Suprapubic skin (tissue), 4 donors: ENCODE results near the gene SETBP1. TPM values are rescaled to one million over a fixed set of nuclear protein-coding genes. Genes with fewer than 3 reads are reported as not detected.

Experiments used
- DNase-seq, 2 donors: peaks; one replicate each; pipeline ENCODE4 v3.0.0-alpha.2; 2019; ENCODE audit warnings: low spot score in 2 of 2
- H3K27ac ChIP-seq: fragments of 200-600 bp; sonication (generic); one replicate; pipeline ENCODE4 v1.5.1; 2019
- H3K27me3 ChIP-seq: fragments of 200-600 bp; sonication (generic); one replicate; pipeline ENCODE4 v1.5.1; 2019
- H3K36me3 ChIP-seq: fragments of 200-600 bp; sonication (generic); one replicate; pipeline ENCODE4 v1.5.1; 2019
- H3K4me1 ChIP-seq: fragments of 200-600 bp; sonication (generic); one replicate; pipeline ENCODE4 v1.5.1; 2019
- H3K4me3 ChIP-seq: fragments of 200-600 bp; sonication (generic); one replicate; pipeline ENCODE4 v1.5.1; 2019; ENCODE audit warnings: mild to moderate bottlenecking
- H3K9me3 ChIP-seq: fragments of 200-600 bp; sonication (generic); one replicate; pipeline ENCODE4 v1.5.1; 2019
- CTCF ChIP-seq, 2 donors: fragments of 200-600 bp in 1 of 2; fragments of 450-650 bp in 1 of 2; sonication (generic) in 1 of 2; IDR thresholded peaks; one replicate each; pipeline ENCODE4 v1.5.1; 2016 to 2019; ENCODE audit warnings: antibody characterized with exemption in 2 of 2, mild to moderate bottlenecking in 1 of 2, moderate library complexity in 1 of 2
- EP300 ChIP-seq: sonication (generic); formaldehyde crosslinking; IDR thresholded peaks from one replicate; pipeline ENCODE4 v1.6.1; 2017; ENCODE audit warnings: antibody characterized with exemption
- POLR2A ChIP-seq, 2 donors: fragments of 450-650 bp; IDR thresholded peaks; one replicate each; pipeline ENCODE4 v1.6.1; 2017; ENCODE audit warnings: antibody characterized with exemption in 2 of 2, mild to moderate bottlenecking in 2 of 2, moderate library complexity in 2 of 2
- POLR2AphosphoS5 ChIP-seq, 3 donors: sonication (generic); formaldehyde crosslinking; IDR thresholded peaks; one replicate each; pipeline ENCODE4 v1.6.1; 2017; ENCODE audit warnings: antibody characterized with exemption in 3 of 3
- WGBS: methylation state at CpG from one replicate; pipeline ENCODE4 v1.1.5; 2018; 5-methylcytosine and 5-hydroxymethylcytosine counted together
- total RNA-seq, 4 donors: library from RNA; depleted of rRNA; stranded (reverse); fragments of >200 nt; gene quantifications; one replicate each; pipeline ENCODE4 v1.1.0, GENCODE V29; 2016

Gene SETBP1
- total RNA-seq, 4 donors from 2014 or later, result 13.1 to 25.6 (median 17.2) TPM

DNA sequence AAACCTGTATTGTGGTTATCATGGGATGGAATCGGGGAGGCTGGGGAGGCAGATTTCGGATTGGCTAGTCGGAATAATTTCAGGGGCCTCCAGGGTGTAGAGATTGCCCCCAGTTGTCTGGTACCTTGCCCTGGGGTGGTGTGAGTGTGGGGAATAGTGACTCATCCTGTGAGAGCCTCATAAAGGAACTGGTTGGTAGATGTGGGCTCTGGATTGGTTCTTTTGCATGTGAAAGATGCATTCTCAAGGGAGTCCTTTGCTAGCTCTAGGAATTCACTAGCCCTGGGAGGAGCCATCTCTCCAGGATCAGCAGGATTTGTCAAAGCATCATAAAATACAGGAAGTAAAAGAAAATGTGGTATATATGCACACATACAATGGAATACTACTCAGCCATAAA is 331.6 kb downstream of the SETBP1 start:
- H3K9me3 ChIP-seq, result no peaks in the 10 kb centered on the region
- no peak overlapping the region for H3K4me3 ChIP-seq
- DNase-seq, result no peak
- 90% methylated on average over 3 of the region's 3 CpGs for WGBS
- H3K27me3 ChIP-seq, result no peaks in the 10 kb centered on the region
- H3K4me1 ChIP-seq, result peaks cover 48% of the 10 kb centered on the region
- TF ChIP-seq EP300, result no peak
- TF ChIP-seq POLR2A (IDR thresholded peaks at IDR 0.05), result no peak
- no peak for TF ChIP-seq POLR2AphosphoS5 (IDR thresholded peaks at IDR 0.05)
- TF ChIP-seq CTCF (IDR thresholded peaks at IDR 0.05), result no peak
- H3K36me3 ChIP-seq, result no peaks in the 10 kb centered on the region
- no peak overlapping the region for H3K27ac ChIP-seq

DNA sequence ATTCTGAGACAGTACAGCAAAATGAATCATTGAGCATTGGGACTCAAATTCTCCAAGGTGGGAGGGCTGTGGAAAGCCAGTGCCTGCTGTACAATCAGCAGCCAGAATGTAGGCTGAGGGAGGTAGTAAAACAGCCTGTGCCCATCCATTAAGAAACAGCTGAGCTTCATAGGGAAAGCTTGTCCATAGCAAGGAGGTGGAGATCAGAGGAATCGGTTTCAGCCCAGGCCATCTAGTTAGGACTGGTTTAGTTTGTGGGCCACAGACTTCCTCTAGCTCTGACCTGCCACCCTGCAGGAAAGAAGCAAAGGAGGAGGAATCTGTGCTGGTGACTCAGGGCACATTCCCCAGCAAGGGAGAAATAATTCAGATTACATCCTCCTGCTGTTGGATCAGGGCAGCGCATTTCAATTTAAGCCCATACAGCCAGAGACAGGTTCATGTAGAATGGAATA is 333.4 kb downstream of the SETBP1 start:
- 50% methylated on average over 2 of the region's 2 CpGs for WGBS
- H3K4me1 ChIP-seq, result peaks cover 47% of the 10 kb centered on the region
- no peak for DNase-seq
- no peak for TF ChIP-seq POLR2AphosphoS5 (IDR thresholded peaks at IDR 0.05)
- peak in 1 of 2 donors; percentile 12 for TF ChIP-seq CTCF (IDR thresholded peaks at IDR 0.05)
- no peak overlapping the region for H3K4me3 ChIP-seq
- no peaks in the 10 kb centered on the region for H3K9me3 ChIP-seq
- peak overlapping the region; percentile 46 for H3K27ac ChIP-seq
- H3K36me3 ChIP-seq, result no peaks in the 10 kb centered on the region
- no peaks in the 10 kb centered on the region for H3K27me3 ChIP-seq

DNA sequence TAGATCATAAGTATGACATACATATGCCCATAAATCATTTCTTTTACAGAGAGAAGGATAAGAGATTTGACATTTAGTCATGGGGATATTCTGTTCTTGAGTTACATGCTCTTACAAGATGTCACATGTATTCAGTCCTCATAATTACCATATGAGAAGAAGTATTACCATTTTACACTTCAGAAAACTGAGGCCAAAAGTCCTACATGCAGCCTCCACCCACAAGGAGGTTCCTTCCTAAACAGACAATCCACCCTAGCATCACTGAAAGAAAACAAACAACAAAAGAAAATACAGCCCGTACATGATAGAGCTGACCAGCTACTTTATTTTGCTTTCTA is 335.1 kb downstream of the SETBP1 start:
- Histone ChIP-seq H3K4me3 (peak overlapping the region; percentile 33), H3K36me3 (no peaks in the 10 kb centered on the region), H3K27me3 (no peaks in the 10 kb centered on the region), H3K9me3 (no peaks in the 10 kb centered on the region), H3K27ac (peak overlapping the region; percentile 87), H3K4me1 (peaks cover 54% of the 10 kb centered on the region)
- DNase-seq, result no peak
- 5% methylated on average over 1 of the region's 1 CpG for WGBS
- TF ChIP-seq POLR2A (IDR thresholded peaks at IDR 0.05) (no peak), POLR2AphosphoS5 (IDR thresholded peaks at IDR 0.05) (no peak), EP300 (no peak), CTCF (IDR thresholded peaks at IDR 0.05) (no peak)

DNA sequence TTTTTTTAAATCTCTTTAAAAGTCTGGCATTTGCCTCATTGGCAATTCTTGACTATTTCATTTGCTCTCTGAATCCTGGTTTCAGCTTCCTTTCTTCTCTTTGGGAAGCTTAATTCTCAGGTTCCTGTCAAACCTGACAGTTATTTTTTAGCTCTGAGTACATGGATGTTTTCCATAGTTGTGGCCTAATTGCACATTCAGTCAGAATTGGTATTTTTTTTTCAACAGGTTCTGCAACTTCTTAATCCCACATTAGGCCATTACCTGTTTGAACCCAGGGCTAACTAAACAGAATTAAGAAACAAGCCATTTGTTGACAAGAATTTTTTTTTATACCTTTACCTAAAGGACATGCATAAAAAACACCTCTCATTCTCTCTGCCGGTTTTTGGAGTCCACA is 338.8 kb downstream of the SETBP1 start:
- H3K27me3 ChIP-seq, result no peaks in the 10 kb centered on the region
- no peak overlapping the region for H3K27ac ChIP-seq
- H3K9me3 ChIP-seq, result no peaks in the 10 kb centered on the region
- peaks cover 44% of the 10 kb centered on the region for H3K4me1 ChIP-seq
- no peak overlapping the region for H3K4me3 ChIP-seq
- no peak for DNase-seq
- WGBS, result 78% methylated on average over 1 of the region's 1 CpG
- H3K36me3 ChIP-seq, result no peaks in the 10 kb centered on the region
- TF ChIP-seq POLR2AphosphoS5 (IDR thresholded peaks at IDR 0.05) (no peak), CTCF (IDR thresholded peaks at IDR 0.05) (no peak), POLR2A (IDR thresholded peaks at IDR 0.05) (no peak), EP300 (no peak)

GRCh38 chr18:45023519-45023918 is 342.8 kb downstream of the SETBP1 start:
- no peak overlapping the region for H3K4me3 ChIP-seq
- no peak for DNase-seq
- H3K27me3 ChIP-seq, result no peaks in the 10 kb centered on the region
- no peak overlapping the region for H3K27ac ChIP-seq
- 90% methylated on average over 5 of the region's 5 CpGs for WGBS
- H3K4me1 ChIP-seq, result peaks cover 13% of the 10 kb centered on the region
- no peaks in the 10 kb centered on the region for H3K36me3 ChIP-seq
- TF ChIP-seq EP300, result no peak
- no peak for TF ChIP-seq POLR2A (IDR thresholded peaks at IDR 0.05)
- TF ChIP-seq CTCF (IDR thresholded peaks at IDR 0.05), result no peak
- TF ChIP-seq POLR2AphosphoS5 (IDR thresholded peaks at IDR 0.05), result no peak
- H3K9me3 ChIP-seq, result no peaks in the 10 kb centered on the region
